ENCODE data around the gene PPP1R9B.

Gene PPP1R9B

GRCh38 chr17:50180620-50181019 is 30.1 kb upstream of the PPP1R9B start:
- no peak for DNase-seq
- no peaks in the 10 kb centered on the region for H3K4me1 ChIP-seq (ENCODE audit: control insufficient read depth, insufficient read depth, low read length, poor library complexity, severe bottlenecking)
- no peak overlapping the region for H3K4me3 ChIP-seq (ENCODE audit: insufficient read depth, low read depth, low read length, poor library complexity, severe bottlenecking)
- no peaks in the 10 kb centered on the region for H3K36me3 ChIP-seq (ENCODE audit: control insufficient read depth, insufficient read depth, low read length)
- no peak overlapping the region for H3K27ac ChIP-seq (ENCODE audit: insufficient read depth, low read length, poor library complexity, severe bottlenecking)
- no peaks in the 10 kb centered on the region for H3K27me3 ChIP-seq (replicated peaks; ENCODE audit: control insufficient read depth, insufficient read depth, low read length, poor library complexity, severe bottlenecking)
- H3K9me3 ChIP-seq (ENCODE audit: control insufficient read depth, low read length) = no peaks in the 10 kb centered on the region

- Histone ChIP-seq H3K36me3 (ENCODE audit: control insufficient read depth, insufficient read depth, low read length) (no peaks in the 10 kb centered on the region), H3K9me3 (ENCODE audit: control insufficient read depth, low read length) (no peaks in the 10 kb centered on the region), H3K4me3 (ENCODE audit: insufficient read depth, low read depth, low read length, poor library complexity, severe bottlenecking) (no peak overlapping the region), H3K27ac (ENCODE audit: insufficient read depth, low read length, poor library complexity, severe bottlenecking) (no peak overlapping the region), H3K4me1 (ENCODE audit: control insufficient read depth, insufficient read depth, low read length, poor library complexity, severe bottlenecking) (no peaks in the 10 kb centered on the region), H3K27me3 (replicated peaks; ENCODE audit: control insufficient read depth, insufficient read depth, low read length, poor library complexity, severe bottlenecking) (no peaks in the 10 kb centered on the region)
- no peak for DNase-seq
Measured at GRCh38 chr17:50180111-50180510, 29.6 kb upstream of the PPP1R9B start.

GRCh38 chr17:50177983-50178834 is 27.7 kb upstream of the PPP1R9B start:
- H3K27me3 ChIP-seq (replicated peaks; ENCODE audit: control insufficient read depth, insufficient read depth, low read length, poor library complexity, severe bottlenecking) = no peaks in the 10 kb centered on the region
- no peak overlapping the region for H3K4me3 ChIP-seq (ENCODE audit: insufficient read depth, low read depth, low read length, poor library complexity, severe bottlenecking)
- H3K9me3 ChIP-seq (ENCODE audit: control insufficient read depth, low read length) = no peaks in the 10 kb centered on the region
- peak; percentile 12 to 41 (median 27) for DNase-seq
- no peaks in the 10 kb centered on the region for H3K4me1 ChIP-seq (ENCODE audit: control insufficient read depth, insufficient read depth, low read length, poor library complexity, severe bottlenecking)
- no peaks in the 10 kb centered on the region for H3K36me3 ChIP-seq (ENCODE audit: control insufficient read depth, insufficient read depth, low read length)
- no peak overlapping the region for H3K27ac ChIP-seq (ENCODE audit: insufficient read depth, low read length, poor library complexity, severe bottlenecking)

GRCh38 chr17:50177476-50177875 is 27.0 kb upstream of the PPP1R9B start:
- Histone ChIP-seq H3K9me3 (ENCODE audit: control insufficient read depth, low read length) (no peaks in the 10 kb centered on the region), H3K4me3 (ENCODE audit: insufficient read depth, low read depth, low read length, poor library complexity, severe bottlenecking) (no peak overlapping the region), H3K36me3 (ENCODE audit: control insufficient read depth, insufficient read depth, low read length) (no peaks in the 10 kb centered on the region), H3K4me1 (ENCODE audit: control insufficient read depth, insufficient read depth, low read length, poor library complexity, severe bottlenecking) (no peaks in the 10 kb centered on the region), H3K27me3 (replicated peaks; ENCODE audit: control insufficient read depth, insufficient read depth, low read length, poor library complexity, severe bottlenecking) (no peaks in the 10 kb centered on the region), H3K27ac (ENCODE audit: insufficient read depth, low read length, poor library complexity, severe bottlenecking) (no peak overlapping the region)
- no peak for DNase-seq

GRCh38 chr17:50176559-50177357 is 26.3 kb upstream of the PPP1R9B start:
- DNase-seq = no peak
- H3K27ac ChIP-seq (ENCODE audit: insufficient read depth, low read length, poor library complexity, severe bottlenecking) = no peak overlapping the region

GRCh38 chr17:50175035-50175807 is 24.7 kb upstream of the PPP1R9B start:
- no peaks in the 10 kb centered on the region for H3K4me1 ChIP-seq (ENCODE audit: control insufficient read depth, insufficient read depth, low read length, poor library complexity, severe bottlenecking)
- no peak overlapping the region for H3K27ac ChIP-seq (ENCODE audit: insufficient read depth, low read length, poor library complexity, severe bottlenecking)
- DNase-seq = no peak

More at GRCh38 chr17:50176559-50177357, 26.3 kb upstream of the PPP1R9B start:
- Histone ChIP-seq H3K4me3 (ENCODE audit: insufficient read depth, low read depth, low read length, poor library complexity, severe bottlenecking) (no peak overlapping the region), H3K27me3 (replicated peaks; ENCODE audit: control insufficient read depth, insufficient read depth, low read length, poor library complexity, severe bottlenecking) (no peaks in the 10 kb centered on the region), H3K9me3 (ENCODE audit: control insufficient read depth, low read length) (no peaks in the 10 kb centered on the region), H3K4me1 (ENCODE audit: control insufficient read depth, insufficient read depth, low read length, poor library complexity, severe bottlenecking) (no peaks in the 10 kb centered on the region), H3K36me3 (ENCODE audit: control insufficient read depth, insufficient read depth, low read length) (no peaks in the 10 kb centered on the region)

GRCh38 chr17:50174444-50174843 is 24.0 kb upstream of the PPP1R9B start:
- Histone ChIP-seq H3K9me3 (ENCODE audit: control insufficient read depth, low read length) (no peaks in the 10 kb centered on the region), H3K36me3 (ENCODE audit: control insufficient read depth, insufficient read depth, low read length) (no peaks in the 10 kb centered on the region), H3K4me3 (ENCODE audit: insufficient read depth, low read depth, low read length, poor library complexity, severe bottlenecking) (no peak overlapping the region), H3K27me3 (replicated peaks; ENCODE audit: control insufficient read depth, insufficient read depth, low read length, poor library complexity, severe bottlenecking) (no peaks in the 10 kb centered on the region), H3K27ac (ENCODE audit: insufficient read depth, low read length, poor library complexity, severe bottlenecking) (no peak overlapping the region), H3K4me1 (ENCODE audit: control insufficient read depth, insufficient read depth, low read length, poor library complexity, severe bottlenecking) (peaks cover 2% of the 10 kb centered on the region)
- DNase-seq = no peak

More at GRCh38 chr17:50175035-50175807, 24.7 kb upstream of the PPP1R9B start:
- H3K27me3 ChIP-seq (replicated peaks; ENCODE audit: control insufficient read depth, insufficient read depth, low read length, poor library complexity, severe bottlenecking) = no peaks in the 10 kb centered on the region
- no peaks in the 10 kb centered on the region for H3K9me3 ChIP-seq (ENCODE audit: control insufficient read depth, low read length)
- H3K4me3 ChIP-seq (ENCODE audit: insufficient read depth, low read depth, low read length, poor library complexity, severe bottlenecking) = no peak overlapping the region
- H3K36me3 ChIP-seq (ENCODE audit: control insufficient read depth, insufficient read depth, low read length) = no peaks in the 10 kb centered on the region

GRCh38 chr17:50173335-50173941 is 23.0 kb upstream of the PPP1R9B start:
- H3K27ac ChIP-seq (ENCODE audit: insufficient read depth, low read length, poor library complexity, severe bottlenecking) = no peak overlapping the region
- no peak overlapping the region for H3K4me3 ChIP-seq (ENCODE audit: insufficient read depth, low read depth, low read length, poor library complexity, severe bottlenecking)
- peaks cover 6% of the 10 kb centered on the region for H3K4me1 ChIP-seq (ENCODE audit: control insufficient read depth, insufficient read depth, low read length, poor library complexity, severe bottlenecking)
- no peaks in the 10 kb centered on the region for H3K36me3 ChIP-seq (ENCODE audit: control insufficient read depth, insufficient read depth, low read length)
- no peak for DNase-seq
- no peaks in the 10 kb centered on the region for H3K27me3 ChIP-seq (replicated peaks; ENCODE audit: control insufficient read depth, insufficient read depth, low read length, poor library complexity, severe bottlenecking)
- H3K9me3 ChIP-seq (ENCODE audit: control insufficient read depth, low read length) = no peaks in the 10 kb centered on the region

- Histone ChIP-seq H3K9me3 (ENCODE audit: control insufficient read depth, low read length) (no peaks in the 10 kb centered on the region), H3K4me3 (ENCODE audit: insufficient read depth, low read depth, low read length, poor library complexity, severe bottlenecking) (no peak overlapping the region), H3K4me1 (ENCODE audit: control insufficient read depth, insufficient read depth, low read length, poor library complexity, severe bottlenecking) (peaks cover 6% of the 10 kb centered on the region), H3K36me3 (ENCODE audit: control insufficient read depth, insufficient read depth, low read length) (no peaks in the 10 kb centered on the region), H3K27me3 (replicated peaks; ENCODE audit: control insufficient read depth, insufficient read depth, low read length, poor library complexity, severe bottlenecking) (no peaks in the 10 kb centered on the region), H3K27ac (ENCODE audit: insufficient read depth, low read length, poor library complexity, severe bottlenecking) (no peak overlapping the region)
- no peak for DNase-seq
Measured at GRCh38 chr17:50172936-50173334, 22.5 kb upstream of the PPP1R9B start.
